Urothelium cell line (cell line): ENCODE results near the gene SORBS1.

Experiments
- DNase-seq: peaks from one replicate; pipeline ENCODE4 v3.0.0; 2011; ENCODE audit warnings: low spot score, mixed read lengths
- FAIRE-seq: peaks from 2 replicates; lab custom pipeline; 2011; peaks lifted over from hg19 to GRCh38; lab: Jason Lieb, UNC

Gene SORBS1

GRCh38 chr10:95304463-95304862 lies 256.7 kb downstream of the SORBS1 start:
- DNase-seq = no peak
- FAIRE-seq = no peak

GRCh38 chr10:95303950-95304349 lies 257.2 kb downstream of the SORBS1 start:
- no peak for DNase-seq
- FAIRE-seq = no peak

- no peak for DNase-seq
- no peak for FAIRE-seq
These were observed 257.6 kb downstream of the SORBS1 start for GRCh38 chr10:95303535-95303934.

GRCh38 chr10:95300022-95300539 lies 261.1 kb downstream of the SORBS1 start:
- no peak for DNase-seq
- FAIRE-seq = no peak

GRCh38 chr10:95297402-95297801 lies 263.8 kb downstream of the SORBS1 start:
- no peak for FAIRE-seq
- no peak for DNase-seq

GRCh38 chr10:95296764-95297163 lies 264.4 kb downstream of the SORBS1 start:
- FAIRE-seq (no peak), DNase-seq (no peak)

- DNase-seq (no peak), FAIRE-seq (no peak)
These were observed 266.0 kb downstream of the SORBS1 start for GRCh38 chr10:95295031-95295755.

- FAIRE-seq = no peak
These were observed 267.5 kb downstream of the SORBS1 start for GRCh38 chr10:95293631-95294030.

GRCh38 chr10:95291365-95292039 lies 269.7 kb downstream of the SORBS1 start:
- DNase-seq = no peak
- FAIRE-seq = no peak

More at GRCh38 chr10:95293631-95294030, 267.5 kb downstream of the SORBS1 start:
- no peak for DNase-seq

GRCh38 chr10:95290461-95291364 lies 270.5 kb downstream of the SORBS1 start, which contains the start of gene PDLIM1:
TSS of gene PDLIM1 (minus strand) at chr10:95291003. CDS start at chr10:95290915, 88 bp downstream.
- DNase-seq (no peak), FAIRE-seq (no peak)

- DNase-seq (no peak), FAIRE-seq (no peak)
These were observed 271.2 kb downstream of the SORBS1 start for GRCh38 chr10:95289921-95290421.

GRCh38 chr10:95289003-95289920 lies 271.9 kb downstream of the SORBS1 start:
- FAIRE-seq (no peak), DNase-seq (no peak)

GRCh38 chr10:95288303-95288702 lies 272.9 kb downstream of the SORBS1 start:
- DNase-seq = no peak
- FAIRE-seq = no peak

GRCh38 chr10:95287281-95287680 lies 273.9 kb downstream of the SORBS1 start:
- DNase-seq = no peak
- FAIRE-seq = no peak

- no peak for FAIRE-seq
- no peak for DNase-seq
These were observed 274.5 kb downstream of the SORBS1 start for GRCh38 chr10:95286707-95287106.

GRCh38 chr10:95285556-95285955 lies 275.6 kb downstream of the SORBS1 start:
- no peak for FAIRE-seq
- no peak for DNase-seq

- no peak for FAIRE-seq
- DNase-seq = no peak
These were observed 276.4 kb downstream of the SORBS1 start for GRCh38 chr10:95284807-95285206.

GRCh38 chr10:95282107-95282506 lies 279.1 kb downstream of the SORBS1 start:
- no peak for DNase-seq
- FAIRE-seq = no peak

- DNase-seq = no peak
- FAIRE-seq = no peak
These were observed 280.0 kb downstream of the SORBS1 start for GRCh38 chr10:95281206-95281605.

GRCh38 chr10:95280637-95281036 lies 280.5 kb downstream of the SORBS1 start:
- DNase-seq (no peak), FAIRE-seq (no peak)
